Left cardiac atrium (tissue), 4 donors: ENCODE data around the gene SLC35B1. TPM values are rescaled to one million over a fixed set of nuclear protein-coding genes. Genes with fewer than 3 reads are reported as not detected.

ENCODE experiments used
- ATAC-seq, 2 donors: fragments of 200-7000 bp; cut with Tn5 transposase; one replicate each; pipeline ENCODE4 v1.9.1; 2020; ENCODE audit warnings: mild to moderate bottlenecking in 2 of 2, moderate library complexity in 2 of 2
- DNase-seq: peaks from one replicate; pipeline ENCODE4 v3.0.0-alpha.2; 2020
- intact Hi-C, 2 donors: fragments of 100-400 bp; cut with DNase I; formaldehyde crosslinking; loops; one replicate each; pipeline versions ENCODE4 v1.14.1 to v1.15.1; 2022 to 2023
- long read RNA-seq: library from polyadenylated mRNA; unstranded; transcript quantifications from one replicate; pipeline ENCODE4 v2.0.0, GENCODE V29; 2021
- total RNA-seq, 2 donors: library from RNA; stranded (reverse); fragmentation: NEBNext Ultra II Directional; extraction: Animal tissue kit (Norgen Biotek cat#: 25700); gene quantifications; one replicate each; pipeline ENCODE4 v1.2.1, GENCODE V29; 2021
- donor health status: DM: no; HTN: yes; CAD: no.
- donor health status: DM: no; HTN: yes; CAD: no; lungs with severe emphysema.
- donor health status: DM: yes; HTN: yes; CAD: no.
- donor health status: Dilated cardiomyopathy.

Gene SLC35B1, protein sequence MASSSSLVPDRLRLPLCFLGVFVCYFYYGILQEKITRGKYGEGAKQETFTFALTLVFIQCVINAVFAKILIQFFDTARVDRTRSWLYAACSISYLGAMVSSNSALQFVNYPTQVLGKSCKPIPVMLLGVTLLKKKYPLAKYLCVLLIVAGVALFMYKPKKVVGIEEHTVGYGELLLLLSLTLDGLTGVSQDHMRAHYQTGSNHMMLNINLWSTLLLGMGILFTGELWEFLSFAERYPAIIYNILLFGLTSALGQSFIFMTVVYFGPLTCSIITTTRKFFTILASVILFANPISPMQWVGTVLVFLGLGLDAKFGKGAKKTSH
- 10 to 100 TPM; 48.8 to 78.8 TPM for total RNA-seq
- long read RNA-seq, transcript SLC35B1-220 (9 exons, 1,611 nt), result major isoform, 24 of 36 reads
- long read RNA-seq, transcript SLC35B1-209 (9 exons, 1,320 nt), result minor isoform, 8 of 36 reads
- long read RNA-seq, partial matches to known transcripts, result 1 of 36 reads
- long read RNA-seq, other reads (novel, unspliced or antisense), result 3 of 36 reads

DNA sequence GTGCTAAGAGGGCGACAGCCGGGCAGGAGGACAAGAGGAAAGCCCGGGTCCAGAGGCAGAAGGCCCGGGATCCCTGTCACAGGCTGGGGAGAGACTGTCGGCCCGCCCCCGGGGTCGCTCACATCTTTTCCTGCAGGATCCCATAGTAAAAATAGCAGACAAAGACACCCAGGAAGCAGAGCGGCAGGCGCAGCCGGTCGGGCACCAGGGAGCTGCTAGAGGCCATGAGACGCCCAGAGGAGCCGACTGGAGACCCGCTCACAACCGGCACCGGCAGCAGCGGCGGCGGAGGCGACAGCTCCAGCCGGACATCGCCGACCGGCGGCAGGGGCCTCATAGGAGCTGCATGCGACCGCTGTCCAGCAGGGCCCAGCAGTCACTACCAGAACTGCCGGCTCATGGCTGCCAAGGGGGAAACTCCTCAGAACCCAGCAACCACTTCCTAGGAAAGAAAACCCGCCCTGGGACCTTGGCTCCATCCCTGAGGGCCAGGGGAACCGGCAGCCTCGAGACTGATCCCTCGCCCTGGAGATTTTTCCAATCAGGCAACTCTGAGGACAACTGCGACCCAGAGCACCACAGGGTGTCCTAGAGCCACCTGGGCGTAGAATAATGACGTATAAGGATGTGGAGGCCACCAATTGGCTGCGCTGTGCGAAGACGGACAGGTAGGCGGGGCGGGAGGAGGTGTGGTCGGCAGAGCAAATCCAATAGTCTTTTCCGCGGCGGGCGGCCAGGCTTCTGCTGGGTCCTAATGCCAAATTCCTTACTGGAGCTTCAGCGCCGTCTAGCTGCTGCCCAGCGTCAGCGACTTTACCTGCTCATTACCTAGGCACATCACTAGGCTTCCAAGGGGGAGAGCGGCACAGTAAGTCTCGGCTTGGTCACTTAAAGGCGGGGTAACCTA is at the start of gene SLC35B1:
TSS of gene SLC35B1 (minus strand) at position 357 of the 907 bp plus-strand sequence. CDS start at position 226, 131 bp downstream.
- DNase-seq (peak; percentile 99), ATAC-seq (peak; percentile 99 to 100)
- intact Hi-C loops, result loop anchor here (2.0 to 5.0 kb wide), 3 partner anchors 69 to 144 kb away; no protein-coding TSS in a partner anchor

DNA sequence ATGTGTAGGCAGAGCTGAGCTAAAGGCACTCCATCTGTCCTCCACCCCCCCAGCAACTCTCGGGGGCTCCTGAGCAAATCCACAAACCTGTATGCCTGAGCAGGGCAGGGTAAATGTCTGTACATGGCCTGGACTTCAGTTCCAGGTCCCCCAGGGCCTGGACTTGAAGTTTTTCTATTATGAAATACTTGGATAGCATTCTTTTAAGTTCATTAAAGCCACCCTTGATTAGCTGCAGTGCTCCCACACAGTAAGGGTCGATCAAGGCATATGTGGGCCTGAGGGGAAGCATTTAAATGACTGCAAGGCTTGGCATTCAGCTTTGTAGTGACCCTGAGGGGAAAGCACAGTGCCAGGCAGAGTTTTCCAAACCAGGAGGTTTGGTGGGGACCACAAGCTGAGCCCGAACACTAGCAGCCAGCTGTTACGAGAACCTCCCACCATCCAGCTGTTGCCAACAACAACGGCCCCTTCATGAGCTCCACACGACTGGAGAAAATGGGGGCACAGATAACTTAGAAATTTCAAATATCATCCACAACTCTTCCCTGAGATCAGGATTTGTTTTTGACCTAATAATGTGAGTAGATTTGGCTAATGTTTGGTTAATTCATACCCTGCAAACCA is 49.5 kb upstream of the SLC35B1 start:
- DNase-seq (no peak), ATAC-seq (no peak)
- intact Hi-C loops, result loop anchor here in 1 of 2 donors (5.0 kb wide), 1 partner anchor 35 kb away; no protein-coding TSS in a partner anchor

DNA sequence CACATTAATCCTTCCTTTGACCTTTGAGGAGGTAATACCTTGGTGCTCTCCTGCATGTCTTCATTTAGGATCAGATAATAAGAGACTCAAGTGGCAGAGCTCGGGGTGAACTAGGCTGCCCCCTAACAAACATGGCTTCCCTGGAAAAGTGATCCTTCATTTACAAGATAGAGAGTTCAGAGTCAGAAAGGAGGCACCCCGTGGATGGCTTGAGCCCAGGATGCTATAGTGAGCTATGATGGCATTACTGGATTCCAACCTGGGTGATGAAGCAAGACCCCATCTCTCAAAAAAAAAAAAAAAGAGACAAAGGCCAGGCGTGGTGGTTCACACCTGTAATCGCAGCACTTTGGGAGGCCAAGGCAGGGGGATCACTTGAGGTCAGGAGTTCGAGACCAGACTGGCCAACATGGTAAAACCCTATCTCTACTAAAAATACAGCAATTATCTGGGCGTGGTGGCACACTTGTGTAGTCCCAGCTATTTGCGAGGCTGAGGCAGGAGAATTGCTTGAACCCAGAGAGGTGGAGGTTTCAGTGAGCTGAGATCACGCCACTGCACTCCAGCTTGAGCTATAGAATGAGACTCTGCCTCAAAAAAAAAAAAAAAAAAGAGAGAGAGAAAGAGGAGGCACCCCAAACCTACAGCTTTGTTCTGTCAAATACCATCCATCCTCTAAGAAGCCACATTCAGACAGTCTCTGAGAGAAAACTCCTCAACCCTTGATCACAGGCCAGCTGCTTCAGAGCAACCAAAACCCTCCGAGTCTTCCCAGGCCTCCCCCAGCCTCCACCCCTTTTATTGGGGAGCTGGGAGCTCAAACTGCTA is 48.8 kb upstream of the SLC35B1 start:
- intact Hi-C loops, result loop anchor here in 1 of 2 donors (5.0 kb wide), 1 partner anchor 34 kb away; no protein-coding TSS in a partner anchor
- ATAC-seq, result no peak
- no peak for DNase-seq

DNA sequence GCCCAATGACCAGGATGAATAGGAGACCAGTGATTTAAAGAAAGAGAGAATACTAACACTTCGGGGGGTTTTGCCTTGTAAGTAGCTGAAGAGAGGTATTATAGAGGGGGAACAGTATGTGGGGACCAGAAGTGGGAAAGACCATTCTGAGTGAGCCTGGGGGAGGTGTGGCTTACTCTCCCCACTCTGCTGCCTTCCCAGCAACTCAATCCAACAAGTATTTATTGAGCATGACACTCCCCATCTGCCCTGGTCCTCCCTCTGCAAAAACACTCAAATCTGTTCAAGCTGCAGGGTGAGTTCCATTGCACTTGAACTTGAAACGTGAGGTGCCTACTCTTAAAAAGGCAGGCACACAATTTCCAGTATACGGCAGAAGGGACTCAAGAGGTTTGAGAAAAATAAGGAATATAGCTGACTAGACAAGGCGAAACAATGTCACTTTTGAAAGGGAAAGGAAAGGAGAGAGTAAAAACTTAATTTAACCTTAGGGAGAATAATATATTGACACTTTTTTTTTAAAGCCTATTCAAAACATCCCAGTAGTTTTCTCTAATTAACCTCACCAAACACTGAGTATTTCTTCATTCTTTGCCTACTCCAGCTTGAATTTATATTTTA is 48.0 kb upstream of the SLC35B1 start:
- no peak for ATAC-seq
- intact Hi-C loops, result loop anchor here in 1 of 2 donors (5.0 kb wide), 1 partner anchor 33 kb away; no protein-coding TSS in a partner anchor
- no peak for DNase-seq

DNA sequence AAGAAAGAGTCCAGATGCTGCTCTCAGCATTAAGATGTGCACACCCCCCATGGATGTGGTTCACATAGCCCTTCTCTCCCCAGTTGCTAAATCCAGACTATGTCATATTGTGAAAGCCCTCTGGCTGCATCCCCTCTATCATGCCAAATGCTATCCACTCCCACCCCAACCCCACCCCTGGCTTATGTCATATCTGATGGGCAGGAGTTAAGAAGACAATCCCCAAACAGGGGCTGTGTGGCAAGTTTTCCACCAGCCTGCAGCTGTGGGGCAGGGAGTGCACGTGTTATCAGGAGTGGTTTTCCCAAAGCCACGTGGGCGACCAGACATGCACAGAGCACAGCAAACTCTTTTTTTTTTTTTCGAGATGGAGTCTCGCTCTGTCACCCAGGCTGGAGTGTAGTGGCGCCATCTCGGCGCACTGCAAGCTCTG is 46.2 kb upstream of the SLC35B1 start:
- DNase-seq, result peak; percentile 73
- peak; percentile 69 to 74 for ATAC-seq
- intact Hi-C loops, result no loop called here

DNA sequence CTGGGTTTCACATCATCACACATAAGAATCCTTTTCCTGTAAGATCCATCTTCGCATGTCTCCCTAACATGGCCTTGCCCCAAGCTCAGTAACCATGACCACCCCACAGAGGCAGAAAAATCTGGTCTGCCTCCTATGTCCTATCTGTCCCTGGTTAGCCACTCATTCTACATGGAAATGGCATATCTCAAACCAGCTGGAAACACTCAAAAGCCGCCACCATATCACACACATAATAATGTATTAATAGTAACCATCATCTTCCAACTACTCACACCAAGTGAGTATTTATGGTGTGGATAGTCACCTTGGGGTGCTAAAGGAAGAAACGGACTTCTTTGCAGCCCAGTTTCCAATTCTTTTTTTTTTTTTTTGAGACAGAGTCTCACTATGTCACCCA is 44.7 kb upstream of the SLC35B1 start:
- intact Hi-C loops, result no loop called here
- ATAC-seq, result peak in 1 of 2 donors; percentile 29
- DNase-seq, result no peak

DNA sequence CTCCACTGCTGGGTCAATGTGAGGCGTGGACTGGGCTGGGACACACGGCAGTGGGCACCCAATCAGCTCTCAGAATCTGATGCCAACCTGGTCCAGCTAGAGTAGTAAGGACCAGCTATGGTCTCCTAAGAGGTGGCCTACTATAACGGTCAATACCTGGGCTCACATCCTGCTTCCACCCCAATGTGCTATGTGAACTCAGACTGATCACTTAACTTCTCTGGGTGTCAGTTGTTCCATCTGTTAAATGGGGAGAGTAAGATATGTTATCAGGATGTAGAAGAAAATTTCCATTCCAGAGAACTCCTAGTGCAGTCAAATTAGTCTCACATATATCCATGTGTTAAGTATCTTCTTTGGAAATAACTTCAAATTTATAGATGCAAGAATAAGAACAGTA is 42.0 kb upstream of the SLC35B1 start:
- ATAC-seq (no peak), DNase-seq (no peak)
- intact Hi-C loops, result no loop called here

DNA sequence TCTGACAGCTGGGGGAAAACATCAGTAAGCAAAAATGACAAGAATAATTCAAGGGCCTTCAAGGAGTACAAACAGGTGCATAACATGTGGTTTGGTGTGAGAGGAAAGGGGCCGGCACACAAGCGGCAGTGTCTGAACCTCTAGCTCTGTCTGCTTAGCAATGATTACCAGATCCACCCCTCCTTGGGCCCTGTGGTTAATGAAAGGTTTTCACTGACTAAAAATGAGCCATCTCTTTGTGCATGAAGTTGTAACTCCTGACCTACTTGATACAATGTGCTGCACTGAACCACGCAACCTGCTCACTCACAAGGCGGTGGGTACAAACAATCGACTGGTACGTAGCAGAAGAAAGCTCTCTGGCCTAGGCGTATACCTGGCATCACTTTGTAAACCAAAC is 41.0 kb upstream of the SLC35B1 start:
- peak in 1 of 2 donors; percentile 56 for ATAC-seq
- intact Hi-C loops, result no loop called here
- DNase-seq, result no peak

DNA sequence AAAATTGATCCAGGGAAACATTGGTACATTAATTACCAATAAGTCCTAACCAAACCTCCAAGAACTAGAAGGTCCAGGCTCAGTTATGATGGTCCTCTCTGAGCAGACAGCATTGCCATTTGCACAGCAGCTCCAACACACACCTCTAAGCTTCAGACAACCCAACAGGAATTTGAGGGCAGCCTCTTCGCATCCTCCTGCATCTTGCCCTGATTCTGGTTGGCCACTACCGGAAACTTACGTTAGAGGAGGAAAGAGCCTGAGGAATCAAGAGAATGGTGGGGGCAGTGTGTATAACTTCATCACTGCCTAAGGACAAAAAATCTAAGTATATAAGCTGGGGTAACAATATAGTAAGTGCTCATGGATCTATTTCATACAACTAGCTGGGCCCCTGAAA is 40.5 kb upstream of the SLC35B1 start:
- no peak for DNase-seq

DNA sequence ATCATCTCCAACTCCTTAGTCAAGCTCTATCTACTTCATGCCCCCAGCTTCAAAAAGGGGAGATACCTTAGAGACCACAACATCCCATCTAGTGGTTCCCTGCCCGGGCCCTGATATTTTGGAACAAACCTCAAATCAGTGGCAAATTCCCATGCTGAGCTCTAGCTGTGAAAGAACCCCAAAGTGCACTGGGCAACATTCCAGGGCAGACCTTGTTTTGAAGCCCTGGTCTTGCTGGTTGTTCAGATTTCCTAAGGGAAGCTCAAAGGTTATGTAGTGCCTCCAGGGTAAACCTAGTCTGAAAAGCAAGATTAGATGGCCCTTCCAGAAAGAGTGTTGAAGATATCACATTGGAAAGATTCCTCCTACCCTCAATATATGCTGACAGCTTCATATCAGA is 39.9 kb upstream of the SLC35B1 start:
- no peak for DNase-seq
- no peak for ATAC-seq
- intact Hi-C loops, result no loop called here

More for the DNA sequence above, 40.5 kb upstream of the SLC35B1 start:
- no peak for ATAC-seq
- intact Hi-C loops, result no loop called here

DNA sequence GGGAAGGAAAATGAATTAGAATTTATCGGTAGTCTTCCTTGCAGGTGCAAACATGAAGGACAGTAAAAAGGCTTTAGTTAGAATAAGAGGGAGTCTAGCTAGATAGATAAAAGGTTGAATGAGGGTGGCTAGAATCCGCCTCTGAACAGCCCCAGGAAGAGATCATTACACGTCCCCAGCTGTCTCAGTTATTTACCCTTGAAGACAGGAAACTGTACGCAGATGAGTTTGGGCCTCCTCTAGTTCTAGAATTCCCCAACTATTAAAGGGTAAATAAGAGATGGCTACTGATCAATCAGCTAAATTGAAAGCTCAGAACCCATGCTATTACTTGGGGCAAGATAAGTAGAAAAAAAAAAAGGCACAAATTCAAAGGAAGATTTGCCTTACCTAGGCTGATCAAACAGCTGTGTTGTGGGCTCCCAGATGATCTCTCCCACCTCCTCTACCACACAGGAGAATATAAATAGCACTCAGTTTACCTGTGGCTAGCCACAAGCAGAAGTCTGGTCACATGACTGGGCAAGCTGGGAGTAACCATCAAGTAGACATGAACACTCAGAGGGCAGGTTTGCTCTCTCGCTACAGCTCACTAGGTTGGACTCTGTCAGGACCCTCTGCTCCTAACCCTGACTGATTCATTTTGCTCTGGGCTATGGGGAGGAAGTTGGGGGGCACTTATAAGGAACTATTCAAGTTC is 39.2 kb upstream of the SLC35B1 start:
- intact Hi-C loops, result no loop called here
- ATAC-seq (no peak), DNase-seq (no peak)

DNA sequence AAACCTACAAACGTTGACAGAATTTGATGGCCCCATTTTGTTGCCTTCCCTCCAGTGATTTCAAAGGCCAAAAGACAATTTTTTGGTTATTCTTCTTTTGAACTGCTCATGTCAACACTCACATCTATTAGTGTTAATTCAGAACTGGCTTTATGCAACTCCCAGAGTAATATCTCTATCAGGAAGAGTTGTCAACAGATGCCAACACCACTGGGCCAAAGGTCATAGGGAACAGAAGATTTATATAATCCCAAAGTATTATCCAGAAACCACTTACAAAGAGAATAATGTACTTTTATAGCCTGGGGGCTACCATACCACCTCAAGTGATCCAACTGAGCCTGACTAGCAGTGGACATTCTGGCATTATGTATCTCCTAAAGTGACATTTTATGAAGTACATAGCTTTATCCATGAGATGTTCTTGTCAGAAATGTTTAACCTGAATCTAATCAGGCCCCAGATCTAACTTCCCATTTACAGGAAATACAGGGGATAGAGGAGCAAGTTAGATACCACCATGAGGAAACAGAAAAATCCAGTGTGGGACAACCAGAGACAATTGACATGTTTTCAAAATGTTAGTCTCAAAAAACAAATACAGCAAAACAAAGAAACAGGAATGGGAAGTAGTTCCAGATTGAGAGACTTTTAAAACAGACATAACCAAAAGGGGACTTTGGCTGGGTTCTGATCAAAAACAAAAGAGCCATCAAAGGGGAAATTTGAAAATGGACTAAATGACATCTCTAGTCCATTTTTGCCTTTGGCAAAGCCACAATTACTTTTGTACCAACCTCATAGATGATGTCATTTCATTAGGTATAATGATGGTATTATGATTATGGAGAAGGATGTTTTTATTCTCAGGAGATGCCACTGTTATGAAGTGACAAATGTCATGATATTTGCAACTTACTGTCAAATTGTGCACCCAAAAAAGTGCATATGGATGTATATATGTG is 37.7 kb upstream of the SLC35B1 start:
- no peak for DNase-seq
- intact Hi-C loops, result no loop called here
- ATAC-seq, result no peak

DNA sequence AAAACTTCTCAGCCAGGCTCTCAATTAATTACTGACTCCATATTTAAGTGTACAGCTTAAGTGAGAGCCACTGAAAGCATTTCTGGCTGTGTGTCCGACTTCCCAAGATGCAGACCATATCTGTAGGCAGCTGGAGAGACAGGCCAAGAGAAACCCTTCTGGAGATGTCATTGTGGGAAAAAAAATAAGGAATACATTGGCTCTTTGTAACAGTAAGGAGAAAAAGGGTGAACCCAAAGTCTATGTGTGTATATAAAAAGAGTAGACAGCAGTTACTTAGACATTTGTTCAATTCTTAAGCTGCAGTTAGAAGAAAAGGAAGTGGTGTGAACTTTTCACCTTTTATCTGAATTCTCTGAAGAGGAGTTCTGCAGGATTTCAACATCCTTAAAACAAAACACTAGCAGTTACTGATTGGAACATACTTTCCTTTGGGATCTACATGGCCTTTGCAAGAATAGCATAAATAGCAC is 34.4 kb upstream of the SLC35B1 start:
- peak in 1 of 2 donors; percentile 19 for ATAC-seq
- DNase-seq, result no peak
- intact Hi-C loops, result no loop called here

DNA sequence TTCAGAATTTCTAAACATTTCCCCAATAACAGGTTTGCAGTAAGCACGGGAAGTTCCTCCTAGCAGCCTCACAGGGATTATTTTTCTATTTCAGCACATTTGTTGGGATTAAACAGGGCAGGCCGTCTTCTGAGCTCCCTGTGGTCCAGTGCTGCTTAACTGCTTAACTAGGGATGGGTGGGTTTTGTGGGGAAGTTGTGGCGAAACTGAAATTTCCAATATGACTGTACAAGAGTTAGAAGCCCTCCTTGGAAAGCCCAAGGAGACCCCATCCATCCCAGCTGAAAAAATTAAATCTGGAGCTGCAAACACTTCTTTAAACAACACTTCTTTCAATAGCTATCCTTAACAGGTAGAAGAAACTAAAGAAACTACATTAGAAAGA is 33.9 kb upstream of the SLC35B1 start:
- DNase-seq (no peak), ATAC-seq (no peak)
- intact Hi-C loops, result no loop called here

DNA sequence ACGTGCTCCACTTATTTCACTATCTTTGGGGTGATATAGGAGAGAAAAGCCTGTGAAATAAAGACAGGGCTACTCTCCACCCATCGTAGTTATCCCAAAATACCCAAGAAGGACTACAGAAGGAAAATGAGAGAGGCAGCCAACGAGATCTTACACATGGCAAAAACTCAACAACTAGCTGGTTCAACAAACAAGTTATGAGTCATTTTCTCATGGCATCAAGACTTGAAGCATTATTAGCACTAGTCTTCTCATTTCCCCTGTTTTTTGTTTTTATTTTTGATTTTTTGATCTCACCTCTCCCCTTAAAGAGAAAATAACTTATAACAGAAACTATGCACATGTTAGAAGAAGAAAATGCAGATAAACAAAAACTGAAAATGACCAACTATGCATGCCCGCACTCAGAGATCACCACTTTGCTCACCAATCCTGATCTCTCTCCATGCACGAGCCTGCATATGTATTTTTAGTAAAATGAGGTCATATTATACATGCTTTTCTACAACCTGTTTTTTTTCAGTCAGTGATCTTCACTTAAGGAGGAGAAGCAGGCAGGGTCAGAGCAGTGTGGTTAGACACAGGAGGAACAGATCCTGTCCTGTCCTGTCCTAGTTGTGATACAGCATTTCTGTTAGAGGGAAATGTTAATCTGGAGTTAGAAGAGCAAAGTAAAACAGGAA is 33.4 kb upstream of the SLC35B1 start:
- ATAC-seq (peak in 1 of 2 donors; percentile 45), DNase-seq (no peak)
- intact Hi-C loops, result no loop called here
